Subcutaneous abdominal adipose tissue (tissue), 5 donors: ENCODE data around the gene SLC35A5.
A peak's percentile ranks its signal among the peaks of the same experiment; 100 is the strongest.
"Not testable (repeated sequence)": the region's sequence is repeated elsewhere in the genome, so short reads cannot be mapped to it uniquely, and the experiment has no call there.

Source experiments
- H3K27ac ChIP-seq: one replicate; pipeline ENCODE4 v1.7.0; 2013; ENCODE audit warnings: low read depth, mild to moderate bottlenecking, inconsistent platforms, low read length, moderate library complexity
- H3K27me3 ChIP-seq, 5 donors: one replicate each; pipeline ENCODE4 v1.7.0; 2013; ENCODE audit warnings: low read length in 5 of 5, inconsistent platforms in 1 of 5; ENCODE audit not compliant: control insufficient read depth in 5 of 5, insufficient read depth in 4 of 5
- H3K36me3 ChIP-seq, 5 donors: one replicate each; pipeline ENCODE4 v1.7.0; 2013; ENCODE audit warnings: low read length in 5 of 5; ENCODE audit not compliant: control insufficient read depth in 5 of 5, insufficient read depth in 5 of 5
- H3K4me1 ChIP-seq, 5 donors: one replicate each; pipeline ENCODE4 v1.7.0; 2013; ENCODE audit warnings: low read length in 5 of 5, mild to moderate bottlenecking in 3 of 5, moderate library complexity in 1 of 5; ENCODE audit not compliant: control insufficient read depth in 5 of 5, insufficient read depth in 5 of 5
- H3K4me3 ChIP-seq, 5 donors: one replicate each; pipeline ENCODE4 v1.7.0; 2013; ENCODE audit warnings: low read length in 5 of 5, low read depth in 1 of 5
- H3K9ac ChIP-seq, 5 donors: one replicate each; pipeline ENCODE4 v1.7.0; 2013; ENCODE audit warnings: low read length in 5 of 5, mild to moderate bottlenecking in 4 of 5, moderate library complexity in 3 of 5
- H3K9me3 ChIP-seq, 5 donors: one replicate each; pipeline ENCODE4 v1.7.0; 2013; ENCODE audit warnings: low read length in 5 of 5; ENCODE audit not compliant: control insufficient read depth in 5 of 5
- donor health status: healthy.
- donor health status: healthy.
- donor health status: healthy.
- donor health status: healthy.
- donor health status: healthy.

SLC35A5 gene

GRCh38 chr3:112546216-112546759, 15.6 kb upstream of the SLC35A5 start:
- peaks cover 26 to 43% (median 35%) of the 10 kb centered on the region in 5 donors for H3K36me3 ChIP-seq
- no peak overlapping the region for H3K9ac ChIP-seq
- H3K27ac ChIP-seq, result no peak overlapping the region
- peaks cover 0 to 11% (median 5%) of the 10 kb centered on the region in 5 donors for H3K4me1 ChIP-seq
- H3K9me3 ChIP-seq, result no peaks in the 10 kb centered on the region
- no peak overlapping the region for H3K4me3 ChIP-seq
- H3K27me3 ChIP-seq, result no peaks in the 10 kb centered on the region

DNA sequence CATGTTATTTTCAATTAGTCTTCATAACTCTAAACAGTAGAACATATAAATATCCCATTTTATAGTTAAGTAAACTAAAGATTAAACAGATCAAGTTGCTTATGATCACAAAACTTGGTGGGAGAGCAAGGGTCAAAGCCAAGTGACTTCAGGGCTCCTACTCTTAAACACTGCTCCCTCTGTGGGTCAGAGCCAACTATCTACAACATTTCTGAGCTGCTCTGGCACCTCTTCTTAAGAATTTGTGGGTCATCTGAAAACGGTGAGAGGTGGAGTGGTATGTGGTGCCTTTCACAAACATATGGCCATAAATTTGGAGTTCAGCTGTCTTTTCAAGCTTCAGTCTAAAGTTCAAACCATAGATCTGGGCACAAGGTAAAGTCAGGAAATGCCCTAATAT, 11.0 kb upstream of the SLC35A5 start:
- Histone ChIP-seq H3K9me3 (no peaks in the 10 kb centered on the region), H3K4me3 (no peak overlapping the region), H3K27ac (no peak overlapping the region), H3K4me1 (peaks cover 0 to 20% (median 13%) of the 10 kb centered on the region in 5 donors), H3K27me3 (no peaks in the 10 kb centered on the region), H3K36me3 (peaks cover 16 to 29% (median 22%) of the 10 kb centered on the region in 5 donors), H3K9ac (no peak overlapping the region)

- Histone ChIP-seq H3K27me3 (no peaks in the 10 kb centered on the region), H3K9me3 (no peaks in the 10 kb centered on the region), H3K27ac (no peak overlapping the region), H3K4me1 (peaks cover 7 to 35% (median 26%) of the 10 kb centered on the region in 5 donors), H3K9ac (no peak overlapping the region), H3K4me3 (no peak overlapping the region), H3K36me3 (no peaks in the 10 kb centered on the region)
Measured at GRCh38 chr3:112555535-112556170, 6.2 kb upstream of the SLC35A5 start.

DNA sequence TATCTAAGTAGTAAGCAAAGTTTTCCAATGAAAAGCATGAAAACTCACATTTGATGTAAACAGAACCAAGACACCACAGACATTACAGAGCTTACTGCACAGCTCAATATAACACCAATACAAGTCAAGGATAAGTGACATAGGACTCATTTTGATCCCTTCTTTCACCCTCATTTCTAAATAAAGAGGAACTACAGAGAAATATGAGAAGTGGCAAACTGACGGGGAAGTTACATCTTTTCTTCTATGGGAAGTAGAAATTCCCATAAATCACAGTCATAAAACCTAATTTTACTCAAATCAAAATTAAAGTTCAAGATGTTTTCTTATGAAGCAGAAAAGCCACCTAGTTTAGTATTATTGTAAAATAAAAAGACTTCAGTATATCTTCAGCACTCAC, 3.9 kb upstream of the SLC35A5 start:
- H3K9me3 ChIP-seq, result no peaks in the 10 kb centered on the region
- no peak overlapping the region for H3K27ac ChIP-seq
- no peak overlapping the region for H3K4me3 ChIP-seq
- peaks cover 13 to 43% (median 27%) of the 10 kb centered on the region in 5 donors for H3K4me1 ChIP-seq
- no peaks in the 10 kb centered on the region for H3K27me3 ChIP-seq
- H3K9ac ChIP-seq, result no peak overlapping the region
- H3K36me3 ChIP-seq, result no peaks in the 10 kb centered on the region

DNA sequence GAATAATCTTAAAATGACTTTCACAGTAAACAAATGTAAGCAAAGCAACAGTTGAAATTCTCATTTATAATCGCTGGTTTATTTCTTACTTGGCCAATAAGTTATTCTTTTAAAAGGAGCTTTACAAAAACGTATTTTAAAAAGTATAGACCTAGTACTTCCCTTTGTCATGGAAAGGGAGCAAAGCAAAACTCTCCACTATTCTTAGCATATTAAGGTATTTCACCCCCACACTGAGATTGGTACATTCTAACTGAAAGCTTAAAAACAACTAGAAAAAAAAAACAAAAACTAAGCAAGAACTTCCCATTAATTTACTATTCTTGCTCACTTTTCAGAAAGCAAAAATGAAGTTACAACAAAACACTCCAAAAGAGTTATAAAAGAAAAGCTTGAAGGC, 1.5 kb upstream of the SLC35A5 start:
- Histone ChIP-seq H3K27me3 (no peaks in the 10 kb centered on the region), H3K27ac (peak overlapping the region; percentile 97), H3K4me1 (peaks cover 13 to 42% (median 30%) of the 10 kb centered on the region in 5 donors), H3K9me3 (no peaks in the 10 kb centered on the region), H3K4me3 (peak overlapping the region; percentile 88 to 100 (median 93)), H3K9ac (peak overlapping the region in 4 of 5 donors; percentile 83 to 96 (median 94)), H3K36me3 (peaks cover 0 to 3% (median 0%) of the 10 kb centered on the region in 5 donors)

DNA sequence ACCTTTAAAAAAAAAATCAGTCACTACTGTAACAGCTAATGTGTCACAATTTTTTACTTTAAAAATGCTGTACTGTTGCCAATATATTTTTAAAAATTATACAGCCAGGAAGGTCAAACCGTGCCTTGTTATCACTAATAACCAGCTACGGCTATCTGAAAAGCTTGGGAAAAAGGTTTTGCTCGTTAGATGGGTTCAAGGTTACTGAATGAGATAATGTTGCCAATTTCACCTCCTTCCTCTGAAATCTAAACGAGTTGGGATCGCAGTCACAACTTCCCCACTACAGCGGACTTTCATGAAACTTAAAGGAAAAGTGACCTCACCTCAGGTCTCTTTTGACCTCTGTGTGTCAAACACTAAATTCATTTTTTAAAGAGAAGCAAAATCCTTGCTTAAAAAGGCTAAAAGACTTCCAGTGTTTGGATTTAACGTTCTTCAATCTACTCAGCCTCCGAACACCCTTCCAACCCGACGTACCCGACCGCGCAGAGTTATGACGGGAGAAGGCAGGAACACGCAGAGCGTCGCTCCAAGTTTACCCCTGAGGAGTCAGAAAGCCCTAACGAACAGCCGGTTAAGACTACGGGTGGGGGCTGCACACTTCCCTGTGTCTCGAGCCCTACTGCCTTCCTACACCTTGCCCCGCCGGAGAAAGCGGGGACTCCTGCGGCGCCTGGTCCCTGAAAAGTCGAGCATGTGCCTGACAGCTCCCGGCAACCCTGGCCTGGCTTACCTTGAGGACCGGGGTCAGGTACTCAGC, 943 bp upstream of the SLC35A5 start:
- peak overlapping the region; percentile 97 for H3K27ac ChIP-seq
- H3K9me3 ChIP-seq, result no peaks in the 10 kb centered on the region
- H3K4me3 ChIP-seq, result peak overlapping the region; percentile 88 to 100 (median 93)
- peaks cover 0 to 3% (median 0%) of the 10 kb centered on the region in 5 donors for H3K36me3 ChIP-seq
- H3K27me3 ChIP-seq, result no peaks in the 10 kb centered on the region
- H3K4me1 ChIP-seq, result peaks cover 13 to 45% (median 27%) of the 10 kb centered on the region in 5 donors
- peak overlapping the region; percentile 83 to 96 (median 93) for H3K9ac ChIP-seq

DNA sequence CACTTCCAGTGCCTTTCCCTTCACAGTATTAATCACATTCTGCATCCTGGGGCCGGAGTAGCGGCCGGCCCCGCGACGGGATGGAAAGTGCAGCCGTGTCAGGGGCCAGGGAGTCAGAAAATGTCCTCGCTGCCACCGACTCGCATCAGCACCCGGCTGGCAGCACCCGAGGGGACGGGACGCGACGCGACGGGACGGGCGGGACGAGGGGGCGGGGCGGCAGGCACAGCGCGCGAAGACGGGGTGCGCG, 436 bp upstream of the SLC35A5 start:
- H3K27ac ChIP-seq, result peak overlapping the region; percentile 97

DNA sequence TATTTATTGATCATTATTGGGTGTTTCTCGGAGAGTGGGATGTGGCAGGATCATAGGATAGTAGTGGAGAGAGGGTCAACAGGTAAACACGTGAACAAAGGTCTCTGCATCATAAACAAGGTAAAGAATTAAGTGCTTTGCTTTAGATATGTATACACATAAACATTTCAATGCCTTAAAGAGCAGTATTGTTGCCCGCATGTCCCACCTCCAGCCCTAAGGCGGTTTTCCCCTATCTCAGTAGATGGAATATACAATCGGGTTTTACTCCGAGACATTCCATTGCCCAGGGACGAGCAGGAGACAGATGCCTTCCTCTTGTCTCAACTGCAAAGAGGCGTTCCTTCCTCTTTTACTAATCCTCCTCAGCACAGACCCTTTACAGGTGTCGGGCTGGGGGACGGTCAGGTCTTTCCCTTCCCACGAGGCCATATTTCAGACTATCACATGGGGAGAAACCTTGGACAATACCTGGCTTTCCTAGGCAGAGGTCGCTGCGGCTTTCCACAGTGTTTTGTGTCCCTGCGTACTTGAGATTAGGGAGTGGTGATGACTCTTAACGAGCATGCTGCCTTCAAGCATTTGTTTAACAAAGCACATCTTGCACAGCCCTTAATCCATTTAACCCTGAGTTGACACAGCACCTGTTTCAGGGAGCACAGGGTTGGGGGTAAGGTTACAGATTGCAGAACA, 2.5 kb downstream of the SLC35A5 start:
- not testable (repeated sequence) for H3K9me3 ChIP-seq, H3K4me3 ChIP-seq, H3K27ac ChIP-seq, H3K27me3 ChIP-seq, H3K9ac ChIP-seq
- H3K36me3 ChIP-seq, result peaks cover 4 to 12% (median 10%) of the 10 kb centered on the region in 5 donors
- H3K4me1 ChIP-seq, result peaks cover 13 to 39% (median 26%) of the 10 kb centered on the region in 5 donors

More for the DNA sequence above, 436 bp upstream of the SLC35A5 start:
- Histone ChIP-seq H3K4me1 (peaks cover 13 to 45% (median 27%) of the 10 kb centered on the region in 5 donors), H3K9ac (peak overlapping the region; percentile 83 to 96 (median 93)), H3K36me3 (peaks cover 0 to 3% (median 0%) of the 10 kb centered on the region in 5 donors), H3K9me3 (no peaks in the 10 kb centered on the region), H3K27me3 (no peaks in the 10 kb centered on the region), H3K4me3 (peak overlapping the region; percentile 88 to 100 (median 95))

DNA sequence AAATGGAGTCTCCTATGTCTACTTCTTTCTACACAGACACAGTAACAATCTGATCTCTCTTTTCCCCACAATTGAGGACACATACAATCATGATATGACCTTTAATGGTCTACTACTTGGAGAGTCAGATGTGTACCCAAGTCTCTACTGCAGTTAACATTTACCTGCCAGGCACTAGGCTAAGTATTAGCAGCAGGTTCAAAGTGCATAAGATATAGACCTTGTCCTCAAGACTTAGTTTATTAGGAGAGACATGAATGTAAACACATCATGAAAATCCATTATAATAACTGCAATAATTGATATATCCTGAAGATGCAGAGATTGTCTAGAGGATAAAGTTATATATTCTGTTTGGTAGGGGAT, 3.1 kb downstream of the SLC35A5 start:
- Histone ChIP-seq H3K36me3 (peaks cover 8 to 17% (median 15%) of the 10 kb centered on the region in 5 donors), H3K27me3 (no peaks in the 10 kb centered on the region), H3K9ac (no peak overlapping the region), H3K9me3 (no peaks in the 10 kb centered on the region), H3K4me3 (no peak overlapping the region), H3K27ac (no peak overlapping the region), H3K4me1 (peaks cover 8 to 33% (median 20%) of the 10 kb centered on the region in 5 donors)

DNA sequence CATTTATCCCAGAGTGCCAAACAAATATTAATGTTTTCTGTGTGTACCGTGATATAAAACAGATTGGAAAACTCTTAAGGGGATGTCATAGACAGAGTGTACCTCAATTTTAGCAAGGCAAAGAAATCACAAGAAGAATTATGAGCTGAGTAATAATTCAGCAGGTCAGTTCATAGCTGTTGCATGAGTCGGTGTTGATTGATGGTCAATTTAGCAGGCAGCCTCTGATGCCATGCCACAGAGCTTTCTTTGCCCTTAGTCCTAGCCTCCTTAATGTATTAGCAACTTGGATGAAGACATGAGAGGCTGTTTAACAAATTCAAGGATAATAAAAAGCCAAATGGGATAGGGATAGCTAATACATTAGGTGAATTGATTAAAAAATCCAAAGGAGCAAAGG, 6.8 kb downstream of the SLC35A5 start:
- no peak overlapping the region for H3K4me3 ChIP-seq
- H3K27me3 ChIP-seq, result no peaks in the 10 kb centered on the region
- no peak overlapping the region for H3K27ac ChIP-seq
- H3K9ac ChIP-seq, result no peak overlapping the region
- H3K36me3 ChIP-seq, result peaks cover 28 to 42% (median 37%) of the 10 kb centered on the region in 5 donors
- no peaks in the 10 kb centered on the region for H3K9me3 ChIP-seq
- peaks cover 0 to 9% (median 3%) of the 10 kb centered on the region in 5 donors for H3K4me1 ChIP-seq
